PC-9 (cell line): ENCODE measurements around the gene NFASC.

Experiments
- CTCF ChIP-seq: fragments of 200-600 bp; sonication (generic); conservative IDR thresholded peaks from 2 replicates; pipeline ENCODE4 v1.6.1; 2017; ENCODE audit warnings: mixed run types, antibody characterized with exemption, mild to moderate bottlenecking, moderate library complexity
- EZH2 ChIP-seq: fragments of 200-600 bp; sonication (generic); IDR thresholded peaks from 2 replicates; pipeline ENCODE4 v1.8.0; 2017; ENCODE audit warnings: antibody characterized with exemption, low read depth

GRCh38 chr1:204970937-204971336 is 100.3 kb downstream of the NFASC start:
- no peak for TF ChIP-seq EZH2
- no peak for TF ChIP-seq CTCF
